GM12873 (cell line): Measurements from ENCODE around the gene KCNQ1.

Experiments used
- CTCF ChIP-seq: IDR thresholded peaks from 2 replicates; pipeline ENCODE4 v1.5.1; 2012; ENCODE audit warnings: low read depth, mild to moderate bottlenecking, moderate library complexity, low read length, control low read depth; ENCODE audit not compliant: insufficient read depth; ENCODE audit errors: missing control alignments

KCNQ1 gene

DNA sequence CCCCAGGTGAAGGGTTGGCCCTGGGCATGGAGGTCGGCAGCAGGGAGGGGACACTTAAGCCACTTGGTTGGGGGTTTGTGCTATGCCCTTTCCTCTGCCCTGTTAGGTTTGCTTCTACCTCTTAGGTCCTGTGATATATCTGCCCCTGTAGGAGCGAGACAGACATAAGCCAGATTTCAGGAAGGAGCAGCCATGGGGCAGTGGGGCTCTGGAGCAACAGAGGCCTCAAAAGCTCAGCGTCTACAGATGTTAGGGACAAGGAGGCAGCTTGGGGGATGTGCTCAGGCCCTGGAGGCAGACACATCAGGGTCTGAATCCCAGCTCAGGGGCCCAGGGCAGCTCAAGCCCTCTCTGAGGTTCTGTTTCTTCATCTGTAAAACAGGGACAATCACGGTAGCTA, 282.2 kb downstream of the KCNQ1 start:
- TF ChIP-seq CTCF = no peak

DNA sequence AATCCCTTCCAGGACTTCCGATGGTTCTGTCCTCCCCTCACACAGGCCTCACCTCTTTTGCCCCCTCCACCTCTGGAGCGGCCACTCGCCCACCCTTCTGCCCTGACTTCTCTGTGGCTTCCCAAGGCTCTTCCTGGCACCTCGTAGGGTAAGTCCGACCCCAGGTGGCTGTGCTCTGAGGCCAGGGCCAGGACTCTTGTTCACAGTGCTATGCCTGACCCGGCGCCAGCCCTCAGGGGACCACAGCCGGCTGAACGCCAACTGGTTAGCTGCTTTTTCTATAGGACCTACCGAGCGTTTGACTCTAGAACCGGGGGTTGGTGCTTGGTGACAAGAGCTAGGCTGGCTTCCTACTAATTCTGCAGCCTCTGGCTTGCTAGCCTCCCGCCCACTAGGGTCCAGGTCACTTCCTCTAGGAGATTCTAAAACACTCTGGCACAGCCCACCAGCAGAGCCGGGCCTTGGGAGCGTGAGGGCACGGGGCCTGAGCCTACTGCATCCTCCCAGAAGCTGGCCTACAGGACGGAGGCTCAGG, 283.4 kb downstream of the KCNQ1 start:
- no peak for TF ChIP-seq CTCF

DNA sequence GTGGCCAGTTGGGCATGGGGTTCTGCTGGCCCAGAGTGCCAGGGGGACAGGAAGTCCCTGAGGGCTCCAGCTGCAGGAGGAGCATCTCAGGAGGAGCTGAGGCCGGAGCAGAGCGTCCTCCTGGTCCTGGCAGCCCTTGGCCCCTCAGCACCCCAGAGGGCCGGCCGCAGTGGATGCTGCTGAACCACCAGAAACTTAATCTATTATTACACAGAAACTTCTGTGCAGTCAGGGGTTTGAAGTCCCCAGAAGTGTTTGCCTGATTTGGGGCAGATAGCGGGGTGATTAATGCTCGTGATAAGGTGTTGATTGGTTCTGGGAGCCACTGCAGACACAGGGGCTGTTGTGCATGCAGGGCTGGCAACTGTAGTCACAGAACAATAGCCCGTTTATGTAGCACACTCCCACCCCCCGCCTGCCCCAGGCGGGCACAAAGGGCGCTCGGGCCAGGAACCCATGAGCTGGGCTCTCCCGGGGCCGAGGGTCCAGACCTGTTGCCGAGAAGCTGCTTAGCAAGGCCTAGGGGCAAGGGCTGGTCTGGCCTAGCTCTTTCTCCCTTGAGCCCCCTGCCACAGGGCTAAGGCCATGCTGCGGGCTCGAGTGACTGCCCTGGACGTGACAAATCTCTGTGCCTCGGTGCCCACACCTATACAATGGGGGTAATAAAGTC, 284.0 kb downstream of the KCNQ1 start:
- no peak for TF ChIP-seq CTCF

DNA sequence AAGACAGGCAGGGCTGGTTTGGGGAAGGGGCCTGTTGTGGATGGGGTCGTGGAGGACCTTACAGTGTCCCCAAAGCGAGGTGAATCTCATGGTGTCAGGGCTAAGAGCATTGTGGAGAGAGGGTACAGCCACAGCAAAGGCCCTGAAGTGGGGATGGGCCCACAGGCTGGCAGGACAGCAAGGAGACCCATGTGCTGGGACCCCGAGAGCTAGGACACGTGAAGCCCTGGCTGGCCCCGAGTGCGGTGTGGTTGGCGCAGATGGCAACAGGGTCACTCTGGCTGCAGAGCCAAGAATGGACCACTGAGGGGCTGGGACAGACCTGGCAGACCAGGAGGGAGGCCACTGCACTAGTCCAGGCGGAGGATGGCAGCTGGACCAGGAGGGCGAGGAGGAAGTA, 285.0 kb downstream of the KCNQ1 start:
- TF ChIP-seq CTCF = no peak

DNA sequence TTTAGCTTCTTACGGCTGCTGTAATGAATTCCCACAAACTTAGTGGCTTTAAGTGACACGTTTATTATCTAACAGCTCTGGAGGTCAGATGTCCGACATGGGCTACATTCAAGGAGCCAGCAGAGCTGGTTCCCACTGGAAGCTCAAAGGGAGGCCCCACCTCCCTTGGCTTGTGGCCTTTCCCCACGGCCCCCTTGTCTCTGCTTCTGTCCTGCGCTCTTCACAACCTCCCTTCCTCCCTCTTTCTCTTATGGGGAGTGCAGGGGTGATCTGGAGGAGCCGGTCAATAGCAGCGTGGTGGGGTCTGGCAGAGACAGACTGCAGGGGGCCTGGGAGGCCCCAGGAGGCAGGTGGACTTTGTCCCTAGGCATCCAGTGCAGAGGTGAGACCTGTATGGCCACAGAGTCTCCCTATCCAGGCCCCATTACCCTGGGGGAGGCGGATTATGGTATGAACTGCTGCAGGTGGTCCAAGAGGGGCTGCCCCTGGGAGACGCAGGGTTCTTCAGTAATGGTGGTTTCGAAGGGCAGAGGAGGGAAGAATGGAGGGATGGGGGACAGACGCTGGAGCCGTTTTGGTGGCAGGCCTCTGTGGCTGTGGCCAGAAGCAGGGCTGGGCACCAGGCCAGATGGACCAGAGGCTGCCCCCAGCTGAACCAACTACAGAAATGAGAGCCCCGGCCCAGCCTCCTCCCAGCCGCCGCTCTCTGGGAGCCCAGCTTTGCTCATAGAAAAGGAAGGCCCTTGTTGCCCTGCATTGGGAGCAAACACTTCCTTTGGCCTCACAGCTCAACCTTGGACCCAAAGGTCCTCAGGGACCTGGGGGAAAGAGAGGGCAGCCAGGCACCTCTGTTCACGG, 285.7 kb downstream of the KCNQ1 start:
- TF ChIP-seq CTCF = no peak

GRCh38 chr11:2731130-2732125, 286.6 kb downstream of the KCNQ1 start:
- TF ChIP-seq CTCF = no peak
